HEK293 (cell line): Measurements from ENCODE around the gene DLG2.

Experiments
- BCL11A ChIP-seq: fragments of 450-650 bp; formaldehyde crosslinking; IDR thresholded peaks from 2 replicates; pipeline ENCODE4 v1.5.1; 2016; ENCODE audit warnings: low read depth, missing biosample characterization, missing genetic modification characterization
- CTCF ChIP-seq: fragments of 450-650 bp; formaldehyde crosslinking; IDR thresholded peaks from 2 replicates; pipeline ENCODE4 v1.5.1; 2016; ENCODE audit warnings: missing biosample characterization, missing genetic modification characterization
- REST ChIP-seq: fragments of 450-650 bp; formaldehyde crosslinking; IDR thresholded peaks from 2 replicates; pipeline ENCODE4 v1.5.1; 2016; ENCODE audit warnings: missing biosample characterization, missing genetic modification characterization
- YY2 ChIP-seq: fragments of 450-650 bp; formaldehyde crosslinking; IDR thresholded peaks from 2 replicates; pipeline ENCODE4 v1.5.1; 2016; ENCODE audit warnings: missing biosample characterization, missing genetic modification characterization
- ZBTB8A ChIP-seq: fragments of 450-650 bp; formaldehyde crosslinking; IDR thresholded peaks from 2 replicates; pipeline ENCODE4 v1.5.1; 2016; ENCODE audit warnings: missing biosample characterization, missing genetic modification characterization
- ZNF211 ChIP-seq: fragments of 450-650 bp; formaldehyde crosslinking; IDR thresholded peaks from 2 replicates; pipeline ENCODE4 v1.5.1; 2016; ENCODE audit warnings: low read depth, missing biosample characterization, missing genetic modification characterization
- ZNF221 ChIP-seq: fragments of 450-650 bp; formaldehyde crosslinking; IDR thresholded peaks from 2 replicates; pipeline ENCODE4 v1.5.1; 2017; ENCODE audit warnings: missing biosample characterization, missing genetic modification characterization, borderline replicate concordance
- ZNF274 ChIP-seq, 2 experiments: fragments of 200-500 bp in 1 of 2; fragments of 450-650 bp in 1 of 2; sonication (Bioruptor generic) in 1 of 2; formaldehyde crosslinking in 1 of 2; IDR thresholded peaks; 2 replicates each; pipeline versions ENCODE4 v1.5.1 to v1.6.1; 2014 to 2016; ENCODE audit warnings: borderline replicate concordance in 1 of 2, inconsistent platforms in 1 of 2, low read length in 1 of 2, missing biosample characterization in 1 of 2, missing genetic modification characterization in 1 of 2
- ZNF311 ChIP-seq: fragments of 450-650 bp; formaldehyde crosslinking; IDR thresholded peaks from 2 replicates; pipeline ENCODE4 v1.5.1; 2017; ENCODE audit warnings: missing biosample characterization, missing genetic modification characterization, borderline replicate concordance
- ZNF629 ChIP-seq: fragments of 450-650 bp; formaldehyde crosslinking; IDR thresholded peaks from 2 replicates; pipeline ENCODE4 v1.5.1; 2017; ENCODE audit warnings: missing biosample characterization, missing genetic modification characterization
- ZNF785 ChIP-seq: fragments of 450-650 bp; formaldehyde crosslinking; IDR thresholded peaks from 2 replicates; pipeline ENCODE4 v1.5.1; 2016; ENCODE audit warnings: missing biosample characterization, missing genetic modification characterization

- no peak for TF ChIP-seq CTCF (tag by site-specific recombination)
- no peak for TF ChIP-seq BCL11A (tag by site-specific recombination)
- TF ChIP-seq YY2 (tag by site-specific recombination): no peak
- TF ChIP-seq ZBTB8A (tag by site-specific recombination): no peak
- no peak for TF ChIP-seq ZNF311 (tag by site-specific recombination)
- TF ChIP-seq ZNF221 (tag by site-specific recombination): no peak
- no peak for TF ChIP-seq ZNF274 (IDR thresholded peaks at IDR 0.05; ENCODE audit: low read length)
- no peak for TF ChIP-seq ZNF274 (tag by site-specific recombination; IDR thresholded peaks at IDR 0.05; ENCODE audit: borderline replicate concordance)
- TF ChIP-seq ZNF629 (tag by site-specific recombination): no peak
- no peak for TF ChIP-seq ZNF211 (tag by site-specific recombination)
- TF ChIP-seq ZNF785 (tag by site-specific recombination): no peak
- TF ChIP-seq REST (tag by site-specific recombination): no peak
Observed at GRCh38 chr11:85277693-85278092, 349.5 kb downstream of the DLG2 start.
